Osteoblast (primary cell): ENCODE data around the gene SERTAD2. TPM values are rescaled to one million over a fixed set of nuclear protein-coding genes. Genes with fewer than 3 reads are reported as not detected.

Experiments
- DNase-seq: peaks from one replicate; pipeline ENCODE4 v3.0.0; 2011; ENCODE audit warnings: low spot score, mixed read lengths; ENCODE audit not compliant: insufficient read length; ENCODE audit errors: missing footprints
- H2AFZ ChIP-seq: 2 replicates; pipeline ENCODE4 v1.6.0; 2011; ENCODE audit warnings: mild to moderate bottlenecking, low read length
- H3K27ac ChIP-seq: 2 replicates; pipeline ENCODE4 v1.5.1; 2011; ENCODE audit warnings: mild to moderate bottlenecking, low read depth, low read length, moderate library complexity
- H3K27me3 ChIP-seq: 2 replicates; pipeline ENCODE4 v1.6.0; 2012; ENCODE audit warnings: mild to moderate bottlenecking, control low read depth, inconsistent platforms, low read length, moderate library complexity; ENCODE audit not compliant: insufficient read depth
- H3K36me3 ChIP-seq: 2 replicates; pipeline ENCODE4 v1.5.1; 2011; ENCODE audit warnings: mild to moderate bottlenecking, low read length, control low read depth, moderate library complexity; ENCODE audit not compliant: insufficient read depth
- H3K4me1 ChIP-seq: 2 replicates; pipeline ENCODE4 v1.5.1; 2011; ENCODE audit warnings: mild to moderate bottlenecking, low read length, control low read depth, moderate library complexity; ENCODE audit not compliant: insufficient read depth
- H3K4me2 ChIP-seq: 2 replicates; pipeline ENCODE4 v1.6.0; 2011; ENCODE audit warnings: mild to moderate bottlenecking, low read length; ENCODE audit not compliant: insufficient read depth
- H3K4me3 ChIP-seq: fragments of 200-600 bp; sonication (generic); 3 replicates; pipeline ENCODE4 v1.5.1; 2012; ENCODE audit warnings: mild to moderate bottlenecking, low read length, inconsistent platforms; ENCODE audit not compliant: insufficient read depth
- H3K79me2 ChIP-seq: 2 replicates; pipeline ENCODE4 v1.6.0; 2012; ENCODE audit warnings: mild to moderate bottlenecking, low read length, control low read depth, inconsistent platforms; ENCODE audit not compliant: insufficient read depth
- H3K9me3 ChIP-seq: 2 replicates; pipeline ENCODE4 v1.5.1; 2011; ENCODE audit warnings: low read depth, low read length, control low read depth
- H4K20me1 ChIP-seq: 2 replicates; pipeline ENCODE4 v1.6.0; 2012; ENCODE audit warnings: mild to moderate bottlenecking, low read length, control low read depth; ENCODE audit not compliant: insufficient read depth
- CTCF ChIP-seq: IDR thresholded peaks from 2 replicates; pipeline ENCODE4 v1.5.1; 2011; ENCODE audit warnings: mild to moderate bottlenecking, low read depth, low read length, moderate library complexity; ENCODE audit errors: extremely low read depth
- total RNA-seq: library from RNA; depleted of rRNA; stranded (reverse); fragments of >200 nt; gene quantifications from 2 replicates; pipeline ENCODE4 v1.2.3, GENCODE V29; 2012

Gene SERTAD2
- total RNA-seq, 1 donor = 24.6 TPM

DNA sequence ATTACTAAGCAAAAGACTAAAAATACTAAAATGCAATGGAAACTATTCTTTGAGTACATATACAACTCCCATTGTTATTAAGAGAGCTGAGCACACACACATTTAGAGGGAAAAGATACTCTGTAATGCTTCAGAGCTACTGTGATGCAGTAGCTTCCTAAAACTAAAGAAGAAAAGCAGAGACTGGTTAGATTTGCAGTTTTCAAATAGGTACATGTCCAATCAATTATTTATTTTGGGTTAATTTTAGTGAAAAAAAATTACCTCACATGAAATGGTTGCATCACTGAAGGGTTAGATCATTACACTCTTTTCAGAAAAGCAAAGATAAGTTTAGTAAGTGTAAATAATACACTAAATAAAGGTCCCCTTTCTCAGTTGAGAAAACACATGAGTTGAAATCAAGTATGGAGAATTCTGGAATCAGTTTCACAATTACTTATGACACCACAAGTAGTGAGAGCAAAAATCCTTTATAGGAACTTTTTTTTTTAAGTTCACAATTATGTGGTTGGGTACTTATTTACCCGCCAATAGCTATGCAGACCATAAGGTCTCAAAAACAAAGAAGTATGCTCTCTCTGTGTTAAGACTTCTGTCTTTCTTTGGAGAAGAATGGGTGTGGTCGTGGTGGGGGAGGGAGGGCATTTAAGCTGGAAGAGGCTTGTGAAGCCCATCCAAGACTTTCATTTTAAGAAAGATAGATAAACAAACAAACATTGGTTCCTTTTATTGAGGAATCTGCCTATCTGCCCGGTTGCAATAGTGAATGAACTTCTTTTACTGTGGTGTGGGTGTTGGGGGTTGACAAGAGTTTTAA, 25.3 kb upstream of the SERTAD2 start:
- Histone ChIP-seq H3K36me3 (peaks cover 8% of the 10 kb centered on the region), H3K79me2 (peaks cover 69% of the 10 kb centered on the region), H3K9me3 (no peaks in the 10 kb centered on the region), H3K27ac (no peak overlapping the region), H3K4me1 (peaks cover 9% of the 10 kb centered on the region), H3K4me3 (no peak overlapping the region), H4K20me1 (peaks cover 14% of the 10 kb centered on the region), H3K27me3 (no peaks in the 10 kb centered on the region), H3K4me2 (no peak overlapping the region), H2AFZ (no peak overlapping the region)
- no peak for TF ChIP-seq CTCF
- DNase-seq = no peak

DNA sequence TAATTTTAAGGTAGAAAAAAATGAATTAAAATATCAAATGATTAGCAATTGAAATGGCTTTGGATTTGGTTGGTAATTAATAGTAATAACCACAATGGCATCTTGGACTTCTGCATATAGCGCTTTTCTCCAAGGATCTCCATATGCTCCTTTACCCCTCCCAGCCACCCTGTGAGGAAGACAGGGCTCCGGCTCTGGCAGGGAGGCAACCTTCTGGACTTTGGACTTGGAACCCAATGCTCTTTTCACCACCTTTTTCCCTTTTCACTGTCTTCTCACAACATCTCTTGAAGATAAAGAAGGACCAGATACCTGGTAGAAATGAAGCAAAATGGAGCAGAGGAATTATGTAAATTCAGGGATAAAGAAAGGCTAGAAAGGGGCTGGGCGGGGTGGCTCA, 23.8 kb upstream of the SERTAD2 start:
- peaks cover 9% of the 10 kb centered on the region for H3K4me1 ChIP-seq
- H3K27me3 ChIP-seq = no peaks in the 10 kb centered on the region
- H2AFZ ChIP-seq = no peak overlapping the region
- TF ChIP-seq CTCF = no peak
- no peak overlapping the region for H3K27ac ChIP-seq
- H3K79me2 ChIP-seq = peaks cover 66% of the 10 kb centered on the region
- no peak for DNase-seq
- no peak overlapping the region for H3K4me2 ChIP-seq
- no peak overlapping the region for H3K4me3 ChIP-seq
- peaks cover 13% of the 10 kb centered on the region for H4K20me1 ChIP-seq
- no peaks in the 10 kb centered on the region for H3K9me3 ChIP-seq
- H3K36me3 ChIP-seq = peaks cover 8% of the 10 kb centered on the region

DNA sequence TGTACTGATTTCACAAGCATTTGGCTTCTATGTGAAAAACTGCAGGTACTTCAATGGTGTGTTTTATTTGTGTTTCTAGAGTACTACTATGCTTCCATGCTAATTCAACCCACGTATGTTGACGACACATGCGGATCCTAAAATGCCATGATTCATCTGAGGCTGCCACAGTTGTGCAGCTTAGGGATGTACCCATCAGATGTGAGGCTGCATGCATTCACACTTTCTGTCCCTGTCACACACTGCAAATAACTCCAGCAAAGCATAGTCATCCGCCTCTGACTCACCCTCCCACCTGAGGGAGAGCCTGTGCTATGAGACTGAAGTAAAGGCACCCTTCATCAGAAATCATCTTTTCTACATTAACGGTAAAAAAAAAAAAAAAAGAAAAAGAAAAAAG, 22.1 kb upstream of the SERTAD2 start:
- H2AFZ ChIP-seq = no peak overlapping the region
- no peak for TF ChIP-seq CTCF
- H3K4me2 ChIP-seq = no peak overlapping the region
- peaks cover 58% of the 10 kb centered on the region for H3K79me2 ChIP-seq
- H3K27me3 ChIP-seq = no peaks in the 10 kb centered on the region
- DNase-seq = peak; percentile 70
- H3K9me3 ChIP-seq = no peaks in the 10 kb centered on the region
- H3K4me1 ChIP-seq = peaks cover 9% of the 10 kb centered on the region
- H4K20me1 ChIP-seq = peaks cover 13% of the 10 kb centered on the region
- peaks cover 8% of the 10 kb centered on the region for H3K36me3 ChIP-seq
- H3K27ac ChIP-seq = no peak overlapping the region
- no peak overlapping the region for H3K4me3 ChIP-seq

DNA sequence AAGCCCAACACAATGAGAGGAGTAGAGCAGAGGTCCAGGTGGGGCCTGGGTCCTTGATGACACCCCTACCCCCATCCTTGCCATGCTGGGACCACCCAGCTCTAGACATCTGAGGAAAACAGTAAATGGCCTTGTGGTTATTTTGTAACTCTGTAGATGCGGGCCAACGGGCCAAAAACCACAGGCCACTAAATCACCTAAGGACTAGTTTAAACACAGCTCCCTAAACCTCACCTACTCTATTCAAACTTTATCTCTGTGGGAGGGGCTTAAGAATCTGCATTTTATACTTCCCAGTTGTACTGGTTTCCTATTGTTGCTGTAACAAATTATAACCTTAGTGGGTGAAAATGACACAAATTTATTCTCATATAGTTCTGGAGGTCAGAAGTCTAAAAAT, 19.0 kb upstream of the SERTAD2 start:
- Histone ChIP-seq H3K79me2 (peaks cover 57% of the 10 kb centered on the region), H3K4me3 (no peak overlapping the region), H4K20me1 (peaks cover 15% of the 10 kb centered on the region), H2AFZ (no peak overlapping the region), H3K4me1 (peaks cover 9% of the 10 kb centered on the region), H3K27me3 (no peaks in the 10 kb centered on the region), H3K36me3 (peaks cover 8% of the 10 kb centered on the region), H3K4me2 (no peak overlapping the region), H3K27ac (no peak overlapping the region), H3K9me3 (no peaks in the 10 kb centered on the region)
- no peak for DNase-seq
- no peak for TF ChIP-seq CTCF
